Fibroblast of skin of left quadriceps (primary cell): ENCODE results near the gene ADAMTS6.
A peak's percentile ranks its signal among the peaks of the same experiment; 100 is the strongest.
"Not testable (repeated sequence)": the region's sequence is repeated elsewhere in the genome, so short reads cannot be mapped to it uniquely, and the experiment has no call there.

Source experiments
- DNase-seq, 2 experiments: peaks; one replicate each; pipeline ENCODE4 v3.0.0-alpha.2; 2013; ENCODE audit warnings: low read depth in 2 of 2

The ADAMTS6 gene

GRCh38 chr5:65197531-65198455 is 283.9 kb downstream of the ADAMTS6 start:
- DNase-seq = no peak

- DNase-seq = no peak
Observed at GRCh38 chr5:65194871-65195270, 286.8 kb downstream of the ADAMTS6 start.

DNA sequence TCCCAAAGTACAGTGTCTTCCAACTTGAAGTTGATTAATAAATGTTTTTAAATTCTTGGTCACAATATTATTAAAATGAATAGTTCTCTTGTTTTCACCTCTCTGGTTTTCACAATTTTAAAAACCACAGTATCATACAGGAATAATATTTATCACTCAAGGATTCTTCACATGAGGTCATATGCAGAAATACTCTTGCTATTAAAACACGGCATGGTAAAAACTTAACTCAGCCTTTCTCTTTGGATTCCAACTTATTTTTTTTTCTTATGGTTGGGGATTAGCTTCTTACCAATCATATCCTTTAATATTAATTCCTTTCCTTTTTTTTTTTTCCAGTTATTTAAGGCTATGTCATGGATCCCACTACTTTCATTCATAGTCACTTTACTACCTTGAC is 289.4 kb downstream of the ADAMTS6 start:
- DNase-seq = no peak

DNA sequence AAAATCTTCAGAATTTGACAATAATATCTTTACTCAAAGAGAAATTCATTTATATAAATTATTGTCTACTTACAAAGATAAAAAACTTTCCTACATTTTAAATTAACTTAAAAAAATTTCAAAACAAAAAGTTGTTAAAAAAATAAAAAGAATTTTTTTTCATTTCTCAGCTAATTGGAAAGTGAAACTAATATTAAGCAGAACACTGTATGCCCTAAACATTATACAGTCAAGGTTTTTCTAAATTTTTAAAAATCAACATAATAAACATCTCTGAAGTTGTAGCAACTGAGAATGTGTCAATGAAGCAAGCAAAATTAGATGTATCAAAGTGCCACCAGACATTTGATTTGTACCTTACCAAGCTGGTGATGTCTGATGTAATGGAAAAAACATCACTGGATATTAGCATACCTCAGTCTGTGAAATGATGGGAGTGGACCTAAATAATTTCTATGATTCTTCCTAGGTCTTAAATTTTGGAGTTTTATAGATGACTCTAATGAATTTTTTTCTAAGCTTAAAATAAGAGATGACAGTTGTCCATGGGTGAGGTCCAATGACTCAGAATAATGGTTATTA is 290.1 kb downstream of the ADAMTS6 start:
- DNase-seq = no peak

DNA sequence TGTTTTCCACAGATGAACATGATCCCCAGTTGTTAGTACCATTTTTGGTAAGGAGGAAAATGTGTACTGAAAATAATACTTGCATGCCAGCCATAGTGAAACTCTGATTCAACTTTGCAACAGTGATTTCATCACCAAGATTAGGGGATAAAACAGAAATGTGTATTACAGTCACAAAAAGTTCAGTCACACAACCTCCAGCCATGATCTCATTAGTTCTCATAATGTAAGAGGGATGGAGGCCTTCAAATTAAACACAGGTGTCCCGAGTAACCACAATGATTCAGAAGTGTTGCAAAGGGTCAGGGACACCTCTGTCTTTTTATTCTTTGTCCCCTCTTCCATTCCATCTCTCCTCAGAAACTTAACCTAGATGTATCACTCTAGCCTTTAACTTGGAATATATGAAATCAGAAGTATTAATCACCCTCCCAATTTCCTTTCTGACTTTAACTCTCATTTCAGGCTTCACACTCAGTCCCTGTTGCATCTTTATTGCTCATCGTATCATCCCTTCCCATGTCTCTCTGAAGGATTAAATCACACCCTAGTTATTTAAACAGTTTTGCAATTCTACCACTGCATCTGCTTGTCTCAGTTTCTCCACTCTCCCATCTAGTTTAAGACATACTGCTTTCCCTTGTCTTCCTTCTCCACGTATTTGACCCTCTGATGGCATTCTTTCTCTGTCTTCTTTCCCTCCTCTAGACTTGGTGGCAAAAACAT is 291.2 kb downstream of the ADAMTS6 start:
- DNase-seq = peak; percentile 98

DNA sequence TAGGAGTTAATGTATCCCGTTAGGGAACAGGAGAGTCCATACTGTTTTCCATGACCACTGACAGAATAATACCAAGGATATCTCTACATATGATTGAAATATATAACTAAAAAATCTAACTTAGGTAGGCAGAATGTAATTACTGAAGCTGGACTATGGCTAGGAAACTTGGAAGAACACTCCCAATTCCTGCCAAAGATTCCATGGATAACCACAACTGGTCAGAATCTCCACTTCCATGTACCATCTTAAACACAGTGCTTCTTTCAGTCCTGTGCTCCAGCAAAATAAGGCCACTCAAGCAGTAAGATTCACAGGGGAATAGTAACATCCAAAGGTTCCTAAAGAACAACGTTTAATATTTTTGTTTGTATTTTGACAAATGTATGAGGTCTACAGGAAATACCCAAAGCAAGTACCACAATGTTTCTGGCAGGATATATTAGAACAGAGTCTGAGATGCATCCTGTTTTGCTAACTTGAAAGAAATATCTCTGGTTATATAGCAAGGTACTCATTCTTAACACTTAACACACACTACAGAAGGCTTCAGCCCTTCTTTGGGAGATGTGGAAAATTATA is 295.0 kb downstream of the ADAMTS6 start:
- no peak for DNase-seq

DNA sequence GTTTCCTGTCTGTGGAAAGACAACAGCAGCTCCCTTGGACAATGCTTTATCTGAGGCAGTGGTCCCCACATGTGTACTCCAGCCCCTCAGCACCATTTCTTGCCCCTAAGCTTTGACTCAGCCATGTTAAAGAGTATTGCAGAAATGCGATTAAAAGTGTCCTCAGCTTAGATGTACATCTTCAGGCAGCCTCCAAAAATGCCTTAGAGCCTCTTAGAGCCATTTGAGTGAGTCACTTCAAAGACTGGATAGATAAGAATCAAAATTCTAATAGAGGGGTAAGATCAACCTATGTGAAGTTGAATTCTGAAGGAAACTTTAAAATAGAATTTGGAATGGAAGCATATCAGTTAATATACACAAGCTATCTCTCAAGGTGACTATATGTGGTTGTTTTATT is 296.3 kb downstream of the ADAMTS6 start:
- DNase-seq = no peak

- no peak for DNase-seq
Observed at GRCh38 chr5:65184780-65185179, 296.9 kb downstream of the ADAMTS6 start.

GRCh38 chr5:65174231-65174630 is 307.5 kb downstream of the ADAMTS6 start:
- not testable (repeated sequence) for DNase-seq

- DNase-seq = no peak
Observed at GRCh38 chr5:65173130-65173525, 308.6 kb downstream of the ADAMTS6 start.

DNA sequence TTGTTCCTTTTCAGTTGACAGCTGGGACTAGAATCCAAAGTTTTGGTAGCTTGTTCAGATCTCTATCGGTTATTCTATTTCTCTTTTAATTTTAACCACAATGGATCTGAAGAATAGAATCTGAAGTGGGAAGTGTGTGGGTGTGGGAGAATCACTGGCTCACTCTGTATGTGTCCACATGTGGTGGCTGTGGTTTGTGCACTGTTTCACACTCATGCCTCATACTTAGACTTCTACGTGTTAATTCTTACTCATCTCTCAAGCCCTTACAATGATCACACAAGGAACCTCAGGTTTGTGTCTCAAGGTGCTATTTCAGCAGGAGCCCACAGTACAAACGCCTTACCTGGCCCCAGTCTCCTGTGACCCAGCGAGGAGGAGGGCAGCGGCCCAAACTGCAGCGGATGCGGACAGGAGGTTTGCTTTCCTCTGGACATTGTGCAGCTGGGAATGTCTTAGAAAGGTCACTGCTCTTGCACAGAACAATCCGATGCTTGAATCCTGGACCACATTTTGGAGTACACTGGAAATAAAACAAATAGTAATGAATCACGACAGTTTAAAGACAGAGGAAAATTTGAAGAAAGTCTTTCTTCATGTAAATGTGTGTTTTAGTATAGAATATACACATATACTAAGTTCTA is 309.1 kb downstream of the ADAMTS6 start:
- no peak for DNase-seq

GRCh38 chr5:65171645-65172044 is 310.1 kb downstream of the ADAMTS6 start:
- no peak for DNase-seq

GRCh38 chr5:65163698-65164097 is 318.0 kb downstream of the ADAMTS6 start:
- peak; percentile 62 to 64 for DNase-seq

- no peak for DNase-seq
Observed at GRCh38 chr5:65161655-65162054, 320.1 kb downstream of the ADAMTS6 start.

DNA sequence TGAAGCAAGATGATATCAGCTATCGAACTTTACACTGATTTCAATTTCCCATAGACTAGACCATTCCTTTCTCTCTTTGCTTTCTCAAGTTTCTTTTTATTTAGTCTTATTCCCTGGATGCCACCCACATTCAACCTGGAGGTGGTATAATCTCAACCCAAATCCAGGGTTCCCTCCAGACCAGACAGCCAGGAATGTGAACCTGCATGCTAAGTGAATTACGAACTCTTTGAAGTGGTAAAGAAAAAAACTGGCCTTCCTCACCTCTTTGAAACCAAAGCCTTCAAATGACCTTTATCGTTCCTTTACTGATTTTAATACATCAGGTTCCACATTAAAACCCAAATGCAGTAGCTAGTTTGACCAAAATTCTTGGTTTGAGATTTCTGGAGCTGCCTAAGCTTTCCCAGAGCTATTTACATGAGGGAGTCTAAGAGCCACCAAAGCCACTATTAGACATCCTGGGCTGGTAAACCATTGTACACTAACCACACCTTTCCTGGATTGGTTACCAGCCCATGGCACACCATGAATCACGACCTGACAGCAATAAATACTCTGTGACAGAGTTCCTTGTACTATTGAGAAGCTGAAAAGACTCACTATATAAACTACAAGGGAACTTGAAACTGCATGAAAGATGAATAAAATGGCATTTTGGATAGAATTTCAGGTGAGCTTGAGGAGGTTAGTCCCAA is 323.7 kb downstream of the ADAMTS6 start:
- DNase-seq = no peak

DNA sequence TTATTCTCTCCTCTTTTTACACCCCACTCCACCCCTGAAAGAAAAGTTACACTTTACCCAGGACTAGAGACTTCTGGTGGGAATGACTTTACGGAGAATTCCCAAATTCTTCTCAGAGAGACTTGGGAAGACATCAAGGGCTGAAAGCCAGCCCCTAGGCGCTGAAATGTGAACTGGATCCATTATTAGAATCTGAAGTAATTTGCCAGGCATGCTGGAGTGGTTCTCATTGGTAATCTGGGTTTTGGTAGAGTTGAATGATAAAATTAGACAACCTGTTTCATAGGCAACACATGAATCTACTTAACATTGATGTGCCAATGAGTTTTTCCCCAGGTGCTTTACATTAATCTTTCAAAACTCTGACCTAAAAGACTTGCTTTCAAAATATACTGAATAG is 324.8 kb downstream of the ADAMTS6 start:
- no peak for DNase-seq

GRCh38 chr5:65152131-65152530 is 329.6 kb downstream of the ADAMTS6 start:
- DNase-seq = peak; percentile 72 to 77

- DNase-seq = no peak
Observed at GRCh38 chr5:65151614-65152013, 330.1 kb downstream of the ADAMTS6 start.

DNA sequence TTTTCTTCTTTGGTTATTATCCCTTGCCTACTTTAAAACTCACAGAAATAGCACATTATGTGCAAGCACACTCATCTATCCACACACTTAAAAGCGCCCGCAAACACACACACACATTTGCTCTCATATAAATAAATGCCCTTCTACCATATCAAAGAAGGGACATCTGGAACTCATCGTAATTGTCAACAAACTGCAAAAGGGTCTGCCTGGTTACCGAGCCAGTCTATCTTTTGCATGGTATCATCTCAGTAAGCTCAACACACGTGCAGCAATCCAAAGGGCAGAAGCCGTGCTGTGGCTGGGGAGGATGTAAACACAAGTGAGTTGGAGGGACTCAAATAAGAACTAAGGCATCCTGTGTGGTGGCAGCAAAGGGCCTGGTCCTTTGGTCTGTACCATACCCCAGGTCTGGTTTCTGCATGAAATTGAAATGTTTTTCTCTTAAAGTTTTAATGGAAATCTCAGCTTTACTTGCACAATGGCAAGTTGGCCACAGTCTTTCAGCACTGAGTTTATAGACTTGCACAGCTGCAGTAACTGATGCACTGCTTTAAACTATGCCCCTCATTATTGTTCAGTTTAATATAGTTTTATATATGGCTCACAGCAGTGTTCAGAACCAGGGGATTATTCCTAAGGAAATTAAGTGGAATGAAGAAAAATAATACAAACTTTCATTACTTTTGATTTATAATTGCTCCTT is 331.0 kb downstream of the ADAMTS6 start:
- DNase-seq = no peak

GRCh38 chr5:65149827-65150226 is 331.9 kb downstream of the ADAMTS6 start:
- no peak for DNase-seq
